Measurements from ENCODE around the gene TBC1D22B. TPM values are rescaled to one million over a fixed set of nuclear protein-coding genes. Genes with fewer than 3 reads are reported as not detected.

The TBC1D22B gene
- polyA plus RNA-seq, 10 donors = 5.7 to 7.9 (median 7.3) TPM

Other genes starting within 250 kb of the TBC1D22B start
- gene PIM1, start 87.6 kb upstream of the TBC1D22B start, polyA plus RNA-seq (ENCODE audit: insufficient read length in 10 of 10) = 10 to 100 TPM; 18.5 to 45.4 (median 27.7) TPM
- 1 to 10 TPM in 4 of 10 donors, under 1 TPM in 6; 0.37 to 1.3 (median 0.59) TPM for gene TMEM217, start 372 bp downstream of the TBC1D22B start, polyA plus RNA-seq (ENCODE audit: insufficient read length in 10 of 10)
- gene RNF8, start 96.2 kb downstream of the TBC1D22B start, polyA plus RNA-seq (ENCODE audit: insufficient read length in 10 of 10) = 10 to 100 TPM; 13.0 to 22.1 (median 15.8) TPM
- 10 to 100 TPM; 25.8 to 41.3 (median 29.2) TPM for gene CMTR1, start 175.4 kb downstream of the TBC1D22B start, polyA plus RNA-seq (ENCODE audit: insufficient read length in 10 of 10)
- gene CCDC167, start 242.1 kb downstream of the TBC1D22B start, polyA plus RNA-seq (ENCODE audit: insufficient read length in 10 of 10) = 10 to 100 TPM; 18.5 to 26.6 (median 22.0) TPM

All from muscle of back (tissue), 10 donors.